ENCODE measurements around the gene TPRA1.

Gene TPRA1

GRCh38 chr3:127630811-127631714 lies 40.5 kb upstream of the TPRA1 start:
- TF ChIP-seq CTCF (IDR thresholded peaks at IDR 0.05) = no peak

GRCh38 chr3:127629467-127630403 lies 39.2 kb upstream of the TPRA1 start:
- no peak for TF ChIP-seq CTCF (IDR thresholded peaks at IDR 0.05)

GRCh38 chr3:127628788-127629466 lies 38.4 kb upstream of the TPRA1 start, which contains the start of gene PODXL2:
TSS of gene PODXL2 (plus strand) at chr3:127629185. CDS start at chr3:127629220, 35 bp downstream.
- no peak for TF ChIP-seq CTCF (IDR thresholded peaks at IDR 0.05)

GRCh38 chr3:127628426-127628787 lies 37.9 kb upstream of the TPRA1 start:
- TF ChIP-seq CTCF (IDR thresholded peaks at IDR 0.05) = no peak

GRCh38 chr3:127625821-127626220 lies 35.3 kb upstream of the TPRA1 start:
- no peak for TF ChIP-seq CTCF (IDR thresholded peaks at IDR 0.05)

- TF ChIP-seq CTCF (IDR thresholded peaks at IDR 0.05) = no peak
Observed at GRCh38 chr3:127624063-127624462, 33.5 kb upstream of the TPRA1 start.
